WTC11 (cell line): ENCODE measurements around the gene FCHSD2. TPM values are rescaled to one million over a fixed set of nuclear protein-coding genes. Genes with fewer than 3 reads are reported as not detected.
A peak's percentile ranks its signal among the peaks of the same experiment; 100 is the strongest.

Source experiments
- ATAC-seq: fragments of 200-7000 bp; cut with Tn5 transposase; 2 replicates; pipeline ENCODE4 v1.10.0; 2021; ENCODE audit warnings: mild to moderate bottlenecking, moderate library complexity
- CTCF ChIA-PET: fragments of 300-600 bp; sonication (Branson Sonifier 250); formaldehyde crosslinking; loops from one replicate; lab custom pipeline; 2021; ENCODE audit warnings: antibody characterized with exemption; lab: Charles Lee
- POLR2A ChIA-PET: fragments of 350-600 bp; sonication (Branson Sonifier 250); formaldehyde crosslinking; loops from one replicate; lab custom pipeline; 2021; ENCODE audit warnings: antibody characterized with exemption; lab: Charles Lee
- DNase-seq: peaks from one replicate; pipeline ENCODE4 v3.0.0; 2021; ENCODE audit warnings: low spot score
- H3K27ac Mint-ChIP-seq: 2 replicates; pipeline ENCODE4 v1.8.0; 2021; ENCODE audit warnings: mixed read lengths
- H3K27me3 Mint-ChIP-seq: 2 replicates; pipeline ENCODE4 v1.8.0; 2021; ENCODE audit warnings: low read depth, mild to moderate bottlenecking, moderate library complexity, mixed read lengths
- H3K36me3 Mint-ChIP-seq: 2 replicates; pipeline ENCODE4 v1.8.0; 2021; ENCODE audit warnings: mixed read lengths
- H3K4me1 Mint-ChIP-seq: 2 replicates; pipeline ENCODE4 v1.8.0; 2022; ENCODE audit warnings: mixed read lengths
- H3K4me3 Mint-ChIP-seq: 2 replicates; pipeline ENCODE4 v1.8.0; 2021; ENCODE audit warnings: mild to moderate bottlenecking, moderate library complexity, mixed read lengths
- H3K9me3 Mint-ChIP-seq: 2 replicates; pipeline ENCODE4 v1.8.0; 2021; ENCODE audit warnings: mixed read lengths
- AFF4 ChIP-seq: sonication (generic); formaldehyde crosslinking; IDR thresholded peaks from 2 replicates; pipeline ENCODE4 v1.8.1; 2023; ENCODE audit warnings: mild to moderate bottlenecking, missing genetic modification reagents, borderline replicate concordance
- ARID4B ChIP-seq: sonication (generic); formaldehyde crosslinking; IDR thresholded peaks from 2 replicates; pipeline ENCODE4 v1.8.0; 2023; ENCODE audit warnings: missing genetic modification reagents, mild to moderate bottlenecking, borderline replicate concordance
- ATF6 ChIP-seq: sonication (generic); formaldehyde crosslinking; IDR thresholded peaks from 2 replicates; pipeline ENCODE4 v1.8.1; 2023; ENCODE audit warnings: mild to moderate bottlenecking, missing genetic modification reagents
- ETV6 ChIP-seq: sonication (generic); formaldehyde crosslinking; IDR thresholded peaks from 2 replicates; pipeline ENCODE4 v1.8.1; 2022; ENCODE audit warnings: mild to moderate bottlenecking, missing genetic modification reagents
- GRHL2 ChIP-seq: fragments of 250-450 bp; sonication (Bioruptor Pico); IDR thresholded peaks from 2 replicates; pipeline ENCODE4 v1.8.0; 2022; ENCODE audit warnings: mild to moderate bottlenecking, moderate library complexity; ENCODE audit not compliant: insufficient replicate concordance, severe bottlenecking
- JAZF1 ChIP-seq: fragments of 250-450 bp; sonication (Bioruptor Pico); IDR thresholded peaks from 2 replicates; pipeline ENCODE4 v1.9.0; 2021; ENCODE audit warnings: moderate library complexity, mild to moderate bottlenecking, inconsistent platforms
- NFYB ChIP-seq: sonication (generic); formaldehyde crosslinking; conservative IDR thresholded peaks from 2 replicates; pipeline ENCODE4 v1.8.0; 2022; ENCODE audit warnings: low read depth, missing genetic modification reagents
- NR1H2 ChIP-seq: sonication (generic); formaldehyde crosslinking; IDR thresholded peaks from 2 replicates; pipeline ENCODE4 v1.9.0; 2021; ENCODE audit warnings: mild to moderate bottlenecking, moderate library complexity, missing genetic modification reagents
- OVOL2 ChIP-seq: fragments of 250-450 bp; sonication (Bioruptor Pico); IDR thresholded peaks from 2 replicates; pipeline ENCODE4 v1.9.0; 2021; ENCODE audit warnings: mild to moderate bottlenecking, borderline replicate concordance
- PRDM15 ChIP-seq: sonication (generic); formaldehyde crosslinking; IDR thresholded peaks from 2 replicates; pipeline ENCODE4 v1.8.0; 2022; ENCODE audit warnings: missing genetic modification reagents
- RORB ChIP-seq: fragments of 250-450 bp; sonication (Bioruptor Pico); IDR thresholded peaks from 2 replicates; pipeline ENCODE4 v1.9.0; 2021; ENCODE audit warnings: mild to moderate bottlenecking
- SOX15 ChIP-seq: fragments of 250-450 bp; sonication (Bioruptor Pico); IDR thresholded peaks from 2 replicates; pipeline ENCODE4 v1.9.0; 2021; ENCODE audit warnings: mild to moderate bottlenecking
- ZBTB21 ChIP-seq: sonication (generic); formaldehyde crosslinking; IDR thresholded peaks from 2 replicates; pipeline ENCODE4 v1.8.1; 2023; ENCODE audit warnings: mild to moderate bottlenecking, missing genetic modification reagents, borderline replicate concordance
- ZNF138 ChIP-seq: sonication (generic); formaldehyde crosslinking; conservative IDR thresholded peaks from 2 replicates; pipeline ENCODE4 v1.8.1; 2022; ENCODE audit warnings: mild to moderate bottlenecking, moderate library complexity, missing genetic modification reagents
- ZNF423 ChIP-seq: fragments of 250-450 bp; sonication (Bioruptor Pico); IDR thresholded peaks from 2 replicates; pipeline ENCODE4 v2.1.2; 2022; ENCODE audit warnings: mild to moderate bottlenecking, moderate library complexity
- ZSCAN18 ChIP-seq: fragments of 250-450 bp; sonication (Bioruptor Pico); IDR thresholded peaks from 2 replicates; pipeline ENCODE4 v2.1.2; 2022; ENCODE audit warnings: mild to moderate bottlenecking, moderate library complexity
- total RNA-seq: library from RNA; stranded (reverse); gene quantifications from 3 replicates; pipeline ENCODE4 v1.2.3, GENCODE V29; 2021

Gene FCHSD2
- total RNA-seq, 1 experiment from 2014 or later, result 10.1 TPM

- ChIA-PET POLR2A (interaction anchor here (1.2 kb wide), 1 partner anchor 33 kb away, joined by 3 read pairs; the partner anchor contains the start of gene STARD10), CTCF (interaction anchor here (1.1 to 8.7 kb wide), 3 partner anchors 14 to 351 kb away, joined by 3 to 83 read pairs (median 7); partner anchors contain the start of gene STARD10)
- H3K4me3 Mint-ChIP-seq, result no peak overlapping the region
- no peak for ATAC-seq
- H3K27ac Mint-ChIP-seq, result no peak overlapping the region
- no peak for DNase-seq
- TF ChIP-seq JAZF1 (CRISPR knock-in tag) (no peak), NR1H2 (CRISPR knock-in tag) (no peak), ZBTB21 (CRISPR knock-in tag) (no peak), ETV6 (no peak), ZNF423 (CRISPR knock-in tag) (no peak), NFYB (CRISPR knock-in tag) (no peak), RORB (no peak), SOX15 (CRISPR knock-in tag) (no peak), ATF6 (CRISPR knock-in tag) (no peak), ZNF138 (no peak), ZSCAN18 (no peak), OVOL2 (CRISPR knock-in tag) (no peak), GRHL2 (CRISPR knock-in tag) (no peak), AFF4 (CRISPR knock-in tag) (no peak)
- H3K9me3 Mint-ChIP-seq, result no peaks in the 10 kb centered on the region
- peaks cover 8% of the 10 kb centered on the region for H3K4me1 Mint-ChIP-seq
- H3K36me3 Mint-ChIP-seq, result no peaks in the 10 kb centered on the region
- peaks cover 26% of the 10 kb centered on the region for H3K27me3 Mint-ChIP-seq
Measured at GRCh38 chr11:72826942-72827480, 315.1 kb downstream of the FCHSD2 start.

- H3K4me1 Mint-ChIP-seq, result peaks cover 3% of the 10 kb centered on the region; the same call in 1 of the 2 replicates
- no peak overlapping the region for H3K4me3 Mint-ChIP-seq
- H3K27me3 Mint-ChIP-seq, result peaks cover 23% of the 10 kb centered on the region
- POLR2A ChIA-PET, result no interaction called here
- H3K9me3 Mint-ChIP-seq, result no peaks in the 10 kb centered on the region
- TF ChIP-seq SOX15 (CRISPR knock-in tag) (no peak), ARID4B (CRISPR knock-in tag) (no peak), PRDM15 (CRISPR knock-in tag) (peak; percentile 67)
- CTCF ChIA-PET, result interaction anchor here (0.6 to 8.7 kb wide), 5 partner anchors 32 to 551 kb away, joined by 3 to 83 read pairs (median 3); partner anchors contain the start of gene STARD10
- H3K27ac Mint-ChIP-seq, result no peak overlapping the region; the same call in 1 of the 2 replicates
- ATAC-seq, result no peak
- no peak for DNase-seq
- no peaks in the 10 kb centered on the region for H3K36me3 Mint-ChIP-seq
Measured at GRCh38 chr11:72826191-72826941, 315.8 kb downstream of the FCHSD2 start.
